K562 (cell line): Measurements from ENCODE around the gene TMC6. TPM values are rescaled to one million over a fixed set of nuclear protein-coding genes. Genes with fewer than 3 reads are reported as not detected.
A peak's percentile ranks its signal among the peaks of the same experiment; 100 is the strongest.

Experiments used
- ADNP ChIP-seq: fragments of 200-800 bp; sonication (Bioruptor generic); IDR thresholded peaks from 2 replicates; pipeline ENCODE4 v1.6.1; 2016; ENCODE audit warnings: missing genetic modification characterization, missing compliant biosample characterization
- CXXC5 ChIP-seq: fragments of 250-450 bp; sonication (Bioruptor Pico); IDR thresholded peaks from 2 replicates; pipeline ENCODE4 v1.8.0; 2022; ENCODE audit warnings: inconsistent platforms, mild to moderate bottlenecking, moderate library complexity
- DNMT1 ChIP-seq: fragments of 450-650 bp; IDR thresholded peaks from 2 replicates; pipeline ENCODE4 v1.6.1; 2016; ENCODE audit warnings: antibody characterized with exemption, mild to moderate bottlenecking
- E2F8 ChIP-seq: fragments of 450-650 bp; IDR thresholded peaks from 2 replicates; pipeline ENCODE4 v1.7.1; 2018; ENCODE audit warnings: mild to moderate bottlenecking, low read depth; ENCODE audit not compliant: partially characterized antibody
- JUN ChIP-seq, 2 experiments: sonication (generic) in 1 of 2; formaldehyde crosslinking in 1 of 2; IDR thresholded peaks; 2 replicates each; pipeline versions ENCODE4 v1.6.1 to v1.8.0; 2012 to 2022; ENCODE audit warnings: borderline replicate concordance in 2 of 2, mild to moderate bottlenecking in 2 of 2, improper control_type of control experiment in 1 of 2, low read depth in 1 of 2, low read length in 1 of 2, missing genetic modification reagents in 1 of 2
- NFIC ChIP-seq: fragments of 450-650 bp; IDR thresholded peaks from 2 replicates; pipeline ENCODE4 v1.6.1; 2017; ENCODE audit warnings: mild to moderate bottlenecking, inconsistent platforms
- POU5F1 ChIP-seq: fragments of 150-350 bp; IDR thresholded peaks from 2 replicates; pipeline ENCODE4 v1.6.1; 2014; ENCODE audit warnings: borderline replicate concordance, low read length, low read depth, mild to moderate bottlenecking; ENCODE audit not compliant: partially characterized antibody
- RBFOX2 ChIP-seq: fragments of 200-400 bp; formaldehyde crosslinking; IDR thresholded peaks from 2 replicates; pipeline ENCODE4 v1.6.1; 2017; ENCODE audit warnings: low read depth, mild to moderate bottlenecking, low read length, moderate library complexity
- TGIF2 ChIP-seq: sonication (generic); formaldehyde crosslinking; IDR thresholded peaks from 2 replicates; pipeline ENCODE4 v1.8.1; 2022; ENCODE audit warnings: mild to moderate bottlenecking, missing genetic modification reagents, moderate library complexity
- ZNF121 ChIP-seq: sonication (generic); formaldehyde crosslinking; conservative IDR thresholded peaks from 2 replicates; pipeline ENCODE4 v1.8.0; 2022; ENCODE audit warnings: missing genetic modification reagents
- ZNF184 ChIP-seq: sonication (generic); formaldehyde crosslinking; IDR thresholded peaks from 2 replicates; pipeline ENCODE4 v1.5.0; 2020; ENCODE audit warnings: missing genetic modification reagents
- polyA plus RNA-seq, 8 experiments: library from polyadenylated mRNA; depleted of rRNA in 4 of 8; stranded (reverse) in 5 of 8; unstranded in 3 of 8; fragments of >200 nt; fragmentation: Nextera tagmentation in 2 of 8; fragmentation: Illumina TruSeq in 1 of 8; extraction: Ambion mirVana in 2 of 8; extraction: Trizol in 1 of 8; gene quantifications; 2 replicates each; pipeline versions ENCODE4 v1.2.1 to v1.2.3, GENCODE V29; 2011 to 2014; ENCODE audit warnings: inconsistent platforms in 1 of 8, missing spikeins in 1 of 8
- total RNA-seq, 7 experiments: library from RNA; depleted of rRNA in 6 of 7; stranded (reverse); fragments of >200 nt in 6 of 7; fragmentation: Illumina TruSeq in 2 of 7; extraction: Trizol in 2 of 7; gene quantifications; 2 replicates each; pipeline versions ENCODE4 v1.2.1 to v1.2.3, GENCODE V29; 2011 to 2021; ENCODE audit warnings: low replicate concordance in 1 of 7
- TF ChIP-seq, protein P1 (sequence below): fragments of 250-450 bp; sonication (Bioruptor Pico); IDR thresholded peaks from 2 replicates; pipeline ENCODE4 v1.5.0; 2021; ENCODE audit warnings: mild to moderate bottlenecking, moderate library complexity
- TF ChIP-seq, protein P2 (sequence below): fragments of 200-800 bp; sonication (Bioruptor generic); IDR thresholded peaks from 2 replicates; pipeline ENCODE4 v1.6.1; 2016; ENCODE audit warnings: missing genetic modification characterization, missing compliant biosample characterization

Gene TMC6
- total and polyA plus RNA-seq, 9 of the 15 experiments (the other 6 are each of a cell fraction or from before 2014, with no cell fraction given) = 4.1 to 351 (median 66.9) TPM

DNA sequence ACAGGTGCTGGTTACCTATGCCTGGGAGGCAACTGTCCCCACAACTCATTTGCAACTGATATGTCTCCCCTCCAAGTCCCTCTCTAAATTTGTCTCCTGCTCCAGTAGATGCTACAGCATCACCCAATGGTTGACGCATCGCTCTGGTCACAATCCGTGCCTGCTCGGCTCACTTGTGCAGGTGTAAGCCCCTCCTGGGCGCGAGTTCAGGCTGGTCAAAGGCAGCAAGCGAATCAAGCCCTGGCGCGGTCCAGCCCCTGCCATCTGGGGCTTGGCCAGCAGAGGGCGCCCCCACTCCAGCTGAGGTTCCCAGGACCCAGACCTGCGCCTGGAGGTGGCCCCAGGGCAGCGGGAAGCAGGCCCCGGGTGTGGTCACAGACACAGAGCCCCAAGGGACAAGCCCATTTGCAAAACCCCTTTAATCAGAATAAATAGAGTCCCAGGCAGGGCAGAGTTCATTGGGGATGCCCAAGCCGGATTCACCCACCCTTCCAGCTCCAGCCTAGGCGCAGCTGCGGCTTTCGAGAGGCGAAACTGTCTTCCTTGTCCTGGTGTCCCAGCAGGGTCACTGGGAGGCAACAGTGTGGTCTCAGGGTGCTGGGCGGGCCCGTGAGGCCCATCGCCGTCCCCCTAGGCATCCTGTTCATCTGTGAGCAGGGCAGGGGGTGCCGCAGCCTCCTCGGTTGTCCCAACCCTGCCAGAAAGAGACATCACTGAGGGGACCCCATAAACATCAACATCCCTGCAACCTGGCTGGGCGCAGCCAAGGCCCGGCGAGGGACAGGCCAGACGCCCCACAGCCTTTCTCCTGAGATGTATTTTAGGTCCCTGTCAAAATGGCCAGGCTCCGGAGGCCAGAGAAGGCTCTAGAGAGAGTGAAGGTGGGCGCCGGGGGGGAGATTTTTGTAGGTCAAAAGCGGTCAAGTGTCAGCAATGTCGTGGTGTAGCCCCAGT lies 15.8 kb downstream of the TMC6 start (continued):
- TF ChIP-seq E2F8 (no peak), TGIF2 (CRISPR knock-in tag) (no peak), ZNF121 (no peak), POU5F1 (no peak), CXXC5 (CRISPR knock-in tag) (0 out of 2 replicates have a peak, but pooled peaks have one; percentile 20), RBFOX2 (peak; percentile 51), JUN (IDR thresholded peaks at IDR 0.05; ENCODE audit: borderline replicate concordance, low read depth, low read length) (peak; percentile 25; the same call in 1 of the 2 replicates), JUN (CRISPR knock-in tag; IDR thresholded peaks at IDR 0.05; ENCODE audit: borderline replicate concordance) (no peak), ZNF184 (CRISPR knock-in tag) (no peak), ADNP (tag) (no peak), DNMT1 (no peak), NFIC (peak; percentile 10; the same call in 1 of the 2 replicates)
- TF ChIP-seq, protein P1, sequence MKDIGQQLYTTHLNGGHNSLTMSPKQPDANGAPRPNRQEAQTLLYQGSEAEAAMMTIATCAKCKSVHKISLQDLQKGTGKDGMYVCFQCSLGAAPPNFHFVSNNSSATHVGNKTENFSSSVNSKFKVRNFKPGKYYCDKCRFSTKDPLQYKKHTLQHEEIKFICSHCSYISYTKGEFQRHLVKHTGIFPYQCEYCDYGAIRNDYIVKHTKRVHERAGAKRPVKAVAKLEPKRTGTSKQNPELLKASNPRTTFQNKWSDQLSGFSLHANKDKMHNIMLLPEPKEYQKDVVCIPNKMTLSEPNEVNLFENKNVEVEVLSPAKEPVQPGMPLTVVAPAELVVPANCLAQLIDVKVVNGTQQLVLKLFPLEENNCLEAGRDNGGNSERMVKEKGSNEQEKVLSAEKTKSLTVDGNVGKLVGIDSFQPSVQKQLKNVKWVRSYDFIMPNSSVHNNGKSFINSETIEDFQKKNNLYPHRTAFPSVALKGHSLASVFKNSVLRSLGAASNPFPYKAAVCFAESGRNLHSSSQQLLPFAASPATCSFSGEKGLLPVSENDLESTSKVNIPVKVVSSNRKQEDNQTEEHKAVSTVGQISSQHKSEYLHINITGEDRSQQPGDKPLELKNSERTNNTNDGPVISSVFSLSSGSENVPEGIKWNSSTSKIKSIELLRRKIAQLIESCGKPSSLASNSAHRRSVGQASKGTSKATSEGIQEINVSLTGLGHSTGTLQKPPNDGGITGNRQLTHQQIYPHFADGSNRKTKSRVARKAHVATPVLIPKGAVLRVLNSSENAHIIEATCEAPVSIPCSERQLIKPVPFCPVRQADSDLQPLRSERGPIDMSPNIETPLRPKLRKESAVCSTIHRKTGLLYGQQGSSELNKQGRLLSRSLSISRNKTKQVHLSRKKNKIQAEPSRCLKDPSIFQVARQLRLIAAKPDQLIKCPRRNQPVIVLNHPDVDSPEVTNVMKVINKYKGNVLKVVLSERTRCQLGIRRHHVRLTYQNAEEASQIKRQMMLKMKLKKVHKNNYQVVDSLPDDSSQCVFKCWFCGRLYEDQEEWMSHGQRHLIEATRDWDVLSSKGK = no peak
- TF ChIP-seq, protein P2, sequence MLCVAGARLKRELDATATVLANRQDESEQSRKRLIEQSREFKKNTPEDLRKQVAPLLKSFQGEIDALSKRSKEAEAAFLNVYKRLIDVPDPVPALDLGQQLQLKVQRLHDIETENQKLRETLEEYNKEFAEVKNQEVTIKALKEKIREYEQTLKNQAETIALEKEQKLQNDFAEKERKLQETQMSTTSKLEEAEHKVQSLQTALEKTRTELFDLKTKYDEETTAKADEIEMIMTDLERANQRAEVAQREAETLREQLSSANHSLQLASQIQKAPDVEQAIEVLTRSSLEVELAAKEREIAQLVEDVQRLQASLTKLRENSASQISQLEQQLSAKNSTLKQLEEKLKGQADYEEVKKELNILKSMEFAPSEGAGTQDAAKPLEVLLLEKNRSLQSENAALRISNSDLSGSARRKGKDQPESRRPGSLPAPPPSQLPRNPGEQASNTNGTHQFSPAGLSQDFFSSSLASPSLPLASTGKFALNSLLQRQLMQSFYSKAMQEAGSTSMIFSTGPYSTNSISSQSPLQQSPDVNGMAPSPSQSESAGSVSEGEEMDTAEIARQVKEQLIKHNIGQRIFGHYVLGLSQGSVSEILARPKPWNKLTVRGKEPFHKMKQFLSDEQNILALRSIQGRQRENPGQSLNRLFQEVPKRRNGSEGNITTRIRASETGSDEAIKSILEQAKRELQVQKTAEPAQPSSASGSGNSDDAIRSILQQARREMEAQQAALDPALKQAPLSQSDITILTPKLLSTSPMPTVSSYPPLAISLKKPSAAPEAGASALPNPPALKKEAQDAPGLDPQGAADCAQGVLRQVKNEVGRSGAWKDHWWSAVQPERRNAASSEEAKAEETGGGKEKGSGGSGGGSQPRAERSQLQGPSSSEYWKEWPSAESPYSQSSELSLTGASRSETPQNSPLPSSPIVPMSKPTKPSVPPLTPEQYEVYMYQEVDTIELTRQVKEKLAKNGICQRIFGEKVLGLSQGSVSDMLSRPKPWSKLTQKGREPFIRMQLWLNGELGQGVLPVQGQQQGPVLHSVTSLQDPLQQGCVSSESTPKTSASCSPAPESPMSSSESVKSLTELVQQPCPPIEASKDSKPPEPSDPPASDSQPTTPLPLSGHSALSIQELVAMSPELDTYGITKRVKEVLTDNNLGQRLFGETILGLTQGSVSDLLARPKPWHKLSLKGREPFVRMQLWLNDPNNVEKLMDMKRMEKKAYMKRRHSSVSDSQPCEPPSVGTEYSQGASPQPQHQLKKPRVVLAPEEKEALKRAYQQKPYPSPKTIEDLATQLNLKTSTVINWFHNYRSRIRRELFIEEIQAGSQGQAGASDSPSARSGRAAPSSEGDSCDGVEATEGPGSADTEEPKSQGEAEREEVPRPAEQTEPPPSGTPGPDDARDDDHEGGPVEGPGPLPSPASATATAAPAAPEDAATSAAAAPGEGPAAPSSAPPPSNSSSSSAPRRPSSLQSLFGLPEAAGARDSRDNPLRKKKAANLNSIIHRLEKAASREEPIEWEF (CRISPR knock-in tag) = no peak
